DOHH2 (cell line): ENCODE results near the gene HTR2C.
"Not testable (repeated sequence)": the region's sequence is repeated elsewhere in the genome, so short reads cannot be mapped to it uniquely, and the experiment has no call there.

Experiments used
- H3F3A ChIP-seq: fragments of 200-600 bp; sonication (generic), shearing (Covaris generic); 2 replicates; pipeline ENCODE4 v1.6.0; 2016; ENCODE audit warnings: antibody characterized with exemption, mild to moderate bottlenecking; ENCODE audit not compliant: control insufficient read depth, insufficient read depth
- H3K27ac ChIP-seq: fragments of 200-600 bp; sonication (generic); 2 replicates; pipeline ENCODE4 v1.5.1; 2014; ENCODE audit warnings: low read depth, mild to moderate bottlenecking, low read length, moderate library complexity
- H3K27me3 ChIP-seq: fragments of 200-600 bp; sonication (generic); 2 replicates; pipeline ENCODE4 v1.6.1; 2014; ENCODE audit warnings: mild to moderate bottlenecking, low read length, mixed read lengths; ENCODE audit not compliant: control insufficient read depth
- H3K36me3 ChIP-seq: fragments of 200-600 bp; sonication (generic); 2 replicates; pipeline ENCODE4 v1.6.1; 2014; ENCODE audit warnings: mild to moderate bottlenecking, low read length, moderate library complexity, mixed read lengths; ENCODE audit not compliant: control insufficient read depth
- H3K4me1 ChIP-seq: fragments of 200-600 bp; sonication (generic); 2 replicates; pipeline ENCODE4 v1.6.1; 2014; ENCODE audit warnings: mild to moderate bottlenecking, low read length, mixed read lengths; ENCODE audit not compliant: control insufficient read depth
- H3K4me2 ChIP-seq: fragments of 200-600 bp; sonication (generic); 2 replicates; pipeline ENCODE4 v1.6.0; 2014; ENCODE audit warnings: mild to moderate bottlenecking, low read length, moderate library complexity
- H3K4me3 ChIP-seq: fragments of 200-600 bp; sonication (generic); 2 replicates; pipeline ENCODE4 v1.5.1; 2014; ENCODE audit warnings: mild to moderate bottlenecking, low read length, mixed read lengths
- H3K79me2 ChIP-seq: fragments of 200-600 bp; sonication (generic); 2 replicates; pipeline ENCODE4 v1.6.1; 2014; ENCODE audit warnings: mild to moderate bottlenecking, low read length, mixed read lengths; ENCODE audit not compliant: control insufficient read depth
- H3K9me2 ChIP-seq: fragments of 200-600 bp; sonication (generic); replicated peaks from 2 replicates; pipeline ENCODE4 v1.6.1; 2014; ENCODE audit warnings: mild to moderate bottlenecking, low read length, mixed read lengths; ENCODE audit not compliant: control insufficient read depth
- H3K9me3 ChIP-seq: fragments of 200-600 bp; sonication (generic); 2 replicates; pipeline ENCODE4 v1.6.1; 2014; ENCODE audit warnings: antibody characterized with exemption, low read length, mixed read lengths; ENCODE audit not compliant: control insufficient read depth, insufficient read depth
- H4K20me1 ChIP-seq: fragments of 200-600 bp; sonication (generic); 2 replicates; pipeline ENCODE4 v1.6.0; 2014; ENCODE audit warnings: low read depth, mild to moderate bottlenecking, antibody characterized with exemption, low read length, moderate library complexity; ENCODE audit not compliant: control insufficient read depth, insufficient read depth
- CTCF ChIP-seq: fragments of 200-600 bp; sonication (generic); IDR thresholded peaks from one replicate; pipeline ENCODE4 v1.5.1; 2014; ENCODE audit warnings: antibody characterized with exemption, mild to moderate bottlenecking, low read depth, low read length; ENCODE audit not compliant: poor library complexity, severe bottlenecking
- EZH2phosphoT487 ChIP-seq: fragments of 200-600 bp; sonication (generic); IDR thresholded peaks from 2 replicates; pipeline ENCODE4 v1.6.1; 2017; ENCODE audit warnings: borderline replicate concordance, mild to moderate bottlenecking, antibody characterized with exemption, low read length, moderate library complexity, mixed read lengths

Gene HTR2C

DNA sequence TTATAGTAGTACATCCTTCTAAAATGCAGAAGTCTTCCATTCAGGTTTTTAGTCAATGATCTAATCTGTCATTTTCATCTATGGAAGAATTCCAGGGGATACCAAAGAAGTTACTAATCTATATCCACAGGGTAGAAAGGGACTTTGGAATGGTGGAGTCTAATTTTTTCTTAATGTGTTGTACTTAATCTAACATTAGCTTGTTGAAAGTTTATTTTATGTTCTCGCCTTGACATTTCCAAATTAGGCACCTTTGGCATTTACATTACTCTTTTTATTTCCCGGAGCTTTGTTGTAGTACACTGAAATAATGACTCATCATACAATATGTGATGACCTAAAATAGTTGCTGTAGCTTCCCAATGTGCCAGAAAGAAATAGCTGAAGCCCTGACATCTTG, 91.5 kb downstream of the HTR2C start:
- Histone ChIP-seq H3K4me1 (no peaks in the 10 kb centered on the region), H3K36me3 (no peaks in the 10 kb centered on the region), H4K20me1 (no peaks in the 10 kb centered on the region), H3K9me3 (no peaks in the 10 kb centered on the region), H3F3A (no peaks in the 10 kb centered on the region), H3K27ac (no peak overlapping the region), H3K27me3 (no peaks in the 10 kb centered on the region), H3K4me2 (no peak overlapping the region), H3K79me2 (no peaks in the 10 kb centered on the region), H3K4me3 (no peak overlapping the region), H3K9me2 (no peaks in the 10 kb centered on the region)
- TF ChIP-seq CTCF, result no peak
- no peak for TF ChIP-seq EZH2phosphoT487

GRCh38 chrX:114700533-114700932, 116.6 kb downstream of the HTR2C start:
- not testable (repeated sequence) for H4K20me1 ChIP-seq, H3K79me2 ChIP-seq, H3F3A ChIP-seq, H3K4me3 ChIP-seq, H3K36me3 ChIP-seq, H3K4me2 ChIP-seq, H3K27ac ChIP-seq, H3K27me3 ChIP-seq, H3K9me3 ChIP-seq, H3K9me2 ChIP-seq, H3K4me1 ChIP-seq

- TF ChIP-seq EZH2phosphoT487, result no peak
- no peak for TF ChIP-seq CTCF
- H3K4me2 ChIP-seq, result no peak overlapping the region
- no peaks in the 10 kb centered on the region for H3F3A ChIP-seq
- no peak overlapping the region for H3K4me3 ChIP-seq
- H3K79me2 ChIP-seq, result no peaks in the 10 kb centered on the region
- H3K9me2 ChIP-seq, result no peaks in the 10 kb centered on the region
- H3K9me3 ChIP-seq, result no peaks in the 10 kb centered on the region
- H3K4me1 ChIP-seq, result no peaks in the 10 kb centered on the region
- no peaks in the 10 kb centered on the region for H4K20me1 ChIP-seq
- H3K27ac ChIP-seq, result no peak overlapping the region
- H3K36me3 ChIP-seq, result no peaks in the 10 kb centered on the region
- no peaks in the 10 kb centered on the region for H3K27me3 ChIP-seq
These were observed 125.5 kb downstream of the HTR2C start for GRCh38 chrX:114709406-114709805.

DNA sequence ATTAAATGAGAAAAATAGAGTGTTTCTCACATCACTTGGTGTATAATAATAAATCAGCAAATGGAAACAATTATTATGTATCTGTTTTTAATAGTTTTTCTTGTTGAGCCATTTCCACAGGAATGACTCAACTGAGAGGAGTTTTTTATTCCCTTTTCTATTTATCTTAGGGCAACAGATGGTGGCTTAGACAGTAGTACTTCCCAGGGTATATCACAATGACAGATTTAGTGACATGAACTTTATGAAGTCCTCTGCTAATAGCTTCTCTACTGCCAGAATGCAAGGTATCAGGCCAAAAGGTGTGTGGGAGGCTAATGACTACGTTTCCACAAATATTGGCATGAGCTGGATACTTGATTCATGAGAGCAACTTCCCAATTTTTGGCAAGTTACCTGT, 126.7 kb downstream of the HTR2C start:
- H3K9me3 ChIP-seq, result no peaks in the 10 kb centered on the region
- H3F3A ChIP-seq, result no peaks in the 10 kb centered on the region
- no peaks in the 10 kb centered on the region for H3K36me3 ChIP-seq
- H3K27ac ChIP-seq, result no peak overlapping the region
- H3K4me2 ChIP-seq, result no peak overlapping the region
- no peaks in the 10 kb centered on the region for H3K9me2 ChIP-seq
- no peak overlapping the region for H3K4me3 ChIP-seq
- H4K20me1 ChIP-seq, result no peaks in the 10 kb centered on the region
- H3K79me2 ChIP-seq, result no peaks in the 10 kb centered on the region
- no peaks in the 10 kb centered on the region for H3K27me3 ChIP-seq
- H3K4me1 ChIP-seq, result no peaks in the 10 kb centered on the region
- no peak for TF ChIP-seq CTCF
- TF ChIP-seq EZH2phosphoT487, result no peak
